ENCODE data around the gene BNIP3.

BNIP3 gene

GRCh38 chr10:131981429-131982184 is at the start of gene BNIP3:
Gene BNIP3 (minus strand): TSS chr10:131981923. CDS start chr10:131981806, 117 bp downstream.
- peak; percentile 10 for DNase-seq

- no peak for DNase-seq
These were observed 49.3 kb upstream of the BNIP3 start for GRCh38 chr10:132030898-132031463.

- DNase-seq: no peak
These were observed 47.0 kb upstream of the BNIP3 start for GRCh38 chr10:132028706-132029105.

- no peak for DNase-seq
These were observed 45.8 kb upstream of the BNIP3 start for GRCh38 chr10:132027423-132027983.

GRCh38 chr10:132023092-132023811 is 41.5 kb upstream of the BNIP3 start:
- no peak for DNase-seq

- DNase-seq: no peak
These were observed 40.5 kb upstream of the BNIP3 start for GRCh38 chr10:132022241-132022640.

- no peak for DNase-seq
These were observed 39.9 kb upstream of the BNIP3 start for GRCh38 chr10:132021504-132022143.

GRCh38 chr10:132021046-132021445 is 39.3 kb upstream of the BNIP3 start:
- DNase-seq: no peak

- DNase-seq: no peak
These were observed 38.7 kb upstream of the BNIP3 start for GRCh38 chr10:132020456-132020855.

- DNase-seq: no peak
These were observed 37.6 kb upstream of the BNIP3 start for GRCh38 chr10:132019366-132019765.

- DNase-seq: no peak
These were observed 36.7 kb upstream of the BNIP3 start for GRCh38 chr10:132018446-132018845.

GRCh38 chr10:132016514-132016913 is 34.8 kb upstream of the BNIP3 start:
- no peak for DNase-seq

GRCh38 chr10:132011445-132011844 is 29.7 kb upstream of the BNIP3 start:
- DNase-seq: no peak

GRCh38 chr10:132011024-132011423 is 29.3 kb upstream of the BNIP3 start:
- DNase-seq: no peak

- no peak for DNase-seq
These were observed 28.8 kb upstream of the BNIP3 start for GRCh38 chr10:132010483-132010882.

GRCh38 chr10:132009575-132009974 is 27.9 kb upstream of the BNIP3 start:
- no peak for DNase-seq

GRCh38 chr10:132007681-132008080 is 26.0 kb upstream of the BNIP3 start:
- no peak for DNase-seq

GRCh38 chr10:132006966-132007365 is 25.2 kb upstream of the BNIP3 start:
- no peak for DNase-seq

GRCh38 chr10:132005147-132005546 is 23.4 kb upstream of the BNIP3 start:
- no peak for DNase-seq

- DNase-seq: no peak
These were observed 22.3 kb upstream of the BNIP3 start for GRCh38 chr10:132004052-132004451.

GRCh38 chr10:132003282-132003924 is 21.7 kb upstream of the BNIP3 start:
- no peak for DNase-seq

GRCh38 chr10:132002004-132002403 is 20.3 kb upstream of the BNIP3 start:
- DNase-seq: no peak

Measured in NCI-H1417 treated with DMSO at 0.1 percent for 48 hours (cell line).